Daoy (cell line): ENCODE data around the gene HSPA1A. TPM values are rescaled to one million over a fixed set of nuclear protein-coding genes. Genes with fewer than 3 reads are reported as not detected.

Experiments
- DNase-seq: peaks from one replicate; pipeline ENCODE4 v3.0.0-alpha.2; 2015; ENCODE audit warnings: low read depth
- total RNA-seq: library from RNA; depleted of rRNA; stranded (reverse); fragments of >200 nt; shearing (Covaris generic); gene quantifications from 2 replicates; pipeline ENCODE4 v1.2.3, GENCODE V29; 2014; rRNA removed

The HSPA1A gene
- 148 and 171 TPM in 2 replicates for total RNA-seq

- peak; percentile 98 for DNase-seq
These were observed at the start of gene HSPA1A, which contains the start of gene HSPA1L for GRCh38 chr6:31815025-31815838. Gene HSPA1A, plus strand, starts transcription at chr6:31815543. Its CDS starts 214 bp downstream, at chr6:31815757. Gene HSPA1L, minus strand, starts transcription at chr6:31815283. Its CDS starts 3,311 bp downstream, at chr6:31811972.

DNA sequence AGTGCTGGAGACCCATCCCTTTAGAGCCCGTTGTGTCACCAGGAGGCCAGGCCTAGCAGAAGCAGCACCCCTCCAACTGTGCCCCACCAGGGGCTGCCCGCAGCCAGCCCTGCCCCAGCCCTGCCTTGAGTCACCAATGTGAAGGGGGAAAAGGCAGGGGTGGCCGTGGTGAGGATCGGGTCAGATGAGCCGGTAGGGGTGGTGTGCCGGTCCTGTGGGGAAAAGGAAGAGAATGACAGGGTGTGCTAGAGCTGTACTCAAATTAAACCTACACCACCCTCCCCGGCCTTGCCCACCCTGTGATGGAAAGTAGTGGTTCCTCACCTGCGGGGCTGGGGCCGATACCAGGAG, 49.8 kb upstream of the HSPA1A start:
- DNase-seq = no peak

DNA sequence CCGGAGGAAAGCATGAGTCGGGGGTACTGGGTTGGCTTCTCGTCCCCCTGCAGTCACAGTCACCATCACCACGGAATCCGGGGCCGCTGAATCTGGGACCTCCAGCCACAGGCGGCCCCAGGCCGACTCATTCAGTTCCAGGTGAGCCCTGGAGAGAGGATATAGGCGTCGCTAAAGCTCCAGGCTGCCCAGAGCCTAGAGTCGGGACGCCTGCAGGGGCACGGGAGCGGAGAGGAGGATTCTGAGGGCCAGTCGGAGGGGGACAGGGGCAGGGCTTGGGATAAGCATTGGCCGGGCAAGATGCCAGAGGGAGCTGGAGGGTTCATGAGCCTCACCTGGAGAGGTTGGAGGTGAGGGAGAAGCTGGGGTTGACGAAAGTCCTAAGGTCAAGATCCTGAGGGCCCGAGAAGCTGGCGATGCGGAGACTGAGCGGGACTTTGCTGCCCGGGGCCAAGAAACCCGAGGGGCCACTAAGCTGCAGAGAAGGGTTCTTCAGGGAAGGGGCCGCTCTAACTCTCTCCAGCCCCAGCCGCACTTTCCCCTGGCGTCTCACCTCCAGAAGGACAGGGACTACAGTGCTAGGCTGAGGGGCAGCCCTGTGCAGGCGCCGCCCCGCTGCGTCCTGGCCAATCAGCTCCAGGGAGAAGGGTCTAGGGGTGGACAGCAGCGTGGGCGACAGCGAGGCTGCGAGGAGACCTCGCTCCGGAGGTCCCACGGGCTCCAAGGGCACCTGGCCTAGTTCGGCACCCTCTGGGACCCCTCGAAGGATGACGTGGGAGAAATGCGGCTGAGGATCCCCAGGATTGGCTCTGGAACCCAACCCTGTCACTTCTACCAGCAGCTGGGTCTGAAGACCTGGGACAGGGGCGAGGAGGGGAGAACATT, 49.2 kb upstream of the HSPA1A start:
- DNase-seq = no peak

GRCh38 chr6:31767096-31767645, 48.2 kb upstream of the HSPA1A start:
- no peak for DNase-seq

- no peak for DNase-seq
These were observed 46.7 kb upstream of the HSPA1A start for GRCh38 chr6:31768363-31769257.

DNA sequence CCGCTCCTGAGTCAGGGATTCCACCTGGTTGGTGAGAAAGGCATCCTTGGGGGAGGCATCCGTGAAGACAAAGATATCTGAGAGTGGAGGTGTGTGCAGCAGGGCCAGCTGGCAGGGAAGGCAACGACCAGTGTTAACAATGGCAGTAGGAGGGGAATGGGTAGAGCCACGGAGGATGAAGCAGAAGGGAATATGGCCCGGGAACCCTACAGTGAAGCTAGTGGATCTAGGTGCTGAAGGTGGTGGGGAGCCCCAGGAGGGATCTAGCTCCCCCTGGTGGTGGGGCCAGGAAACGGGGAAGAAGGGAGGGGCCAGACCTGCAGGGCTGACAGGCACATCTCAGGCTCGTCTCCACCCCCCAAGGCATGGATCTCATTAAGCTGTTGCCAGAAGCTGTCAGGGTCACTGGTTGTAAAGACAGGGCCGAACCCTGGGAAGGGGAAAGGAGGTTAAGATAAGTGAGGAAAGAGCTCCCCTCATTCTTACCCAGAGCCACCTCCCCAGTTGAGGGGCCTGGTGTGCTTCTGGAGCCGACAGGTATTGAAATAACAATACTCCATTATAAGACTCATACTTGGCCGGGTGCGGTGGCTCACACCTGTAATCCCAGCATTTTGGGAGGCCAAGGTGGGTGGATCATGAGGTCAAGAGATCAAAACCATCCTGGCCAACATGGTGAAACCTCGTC, 45.5 kb upstream of the HSPA1A start:
- peak; percentile 78 for DNase-seq

- no peak for DNase-seq
These were observed 44.5 kb upstream of the HSPA1A start for GRCh38 chr6:31770860-31771259.

GRCh38 chr6:31771992-31772358, 43.4 kb upstream of the HSPA1A start:
- DNase-seq = peak; percentile 51

DNA sequence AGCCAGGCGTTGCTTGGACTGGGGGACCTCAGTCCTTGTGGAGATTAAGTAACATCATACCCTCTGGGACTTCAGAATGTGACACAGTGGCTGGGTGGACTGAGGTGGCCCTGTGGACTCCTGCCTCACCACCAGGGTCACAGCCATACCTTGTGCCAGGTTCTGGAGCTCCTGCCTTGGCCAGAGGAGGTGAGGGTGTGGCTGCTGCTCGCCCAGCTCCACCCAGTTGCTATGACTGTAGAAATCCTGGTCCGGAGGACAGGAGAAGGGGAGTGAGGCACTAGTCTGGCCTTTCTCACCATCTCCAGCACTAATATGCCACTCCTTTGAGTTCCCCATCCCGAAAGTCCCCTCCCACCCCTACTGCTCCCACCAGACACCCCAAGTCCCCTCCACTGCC, 40.2 kb upstream of the HSPA1A start:
- no peak for DNase-seq

- no peak for DNase-seq
These were observed 39.5 kb upstream of the HSPA1A start for GRCh38 chr6:31775633-31776484.

DNA sequence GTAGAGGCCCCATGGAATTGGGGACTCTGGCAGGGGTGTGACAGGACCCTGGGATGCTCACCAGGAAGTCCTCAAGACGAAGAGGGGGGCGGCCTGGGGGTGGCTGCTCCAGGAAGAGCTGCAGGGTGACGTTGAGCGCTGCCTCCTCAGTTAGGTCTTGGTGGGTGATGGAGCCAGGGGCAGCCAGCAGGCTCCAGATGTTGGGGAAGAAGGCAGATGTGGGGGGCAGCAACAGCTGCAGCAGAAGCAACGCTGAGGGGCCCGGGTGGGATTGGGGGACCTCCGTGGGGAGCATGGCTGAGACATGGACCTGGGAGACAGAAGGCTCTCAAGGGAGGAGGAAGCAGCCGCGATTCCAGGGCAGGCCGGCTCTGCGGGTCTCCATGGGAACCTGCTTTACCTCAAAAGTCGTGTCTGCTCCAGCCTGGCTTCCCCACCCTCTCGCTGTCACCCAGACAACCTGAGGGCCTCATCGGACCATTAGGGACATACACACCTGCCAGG, 38.8 kb upstream of the HSPA1A start:
- no peak for DNase-seq

DNA sequence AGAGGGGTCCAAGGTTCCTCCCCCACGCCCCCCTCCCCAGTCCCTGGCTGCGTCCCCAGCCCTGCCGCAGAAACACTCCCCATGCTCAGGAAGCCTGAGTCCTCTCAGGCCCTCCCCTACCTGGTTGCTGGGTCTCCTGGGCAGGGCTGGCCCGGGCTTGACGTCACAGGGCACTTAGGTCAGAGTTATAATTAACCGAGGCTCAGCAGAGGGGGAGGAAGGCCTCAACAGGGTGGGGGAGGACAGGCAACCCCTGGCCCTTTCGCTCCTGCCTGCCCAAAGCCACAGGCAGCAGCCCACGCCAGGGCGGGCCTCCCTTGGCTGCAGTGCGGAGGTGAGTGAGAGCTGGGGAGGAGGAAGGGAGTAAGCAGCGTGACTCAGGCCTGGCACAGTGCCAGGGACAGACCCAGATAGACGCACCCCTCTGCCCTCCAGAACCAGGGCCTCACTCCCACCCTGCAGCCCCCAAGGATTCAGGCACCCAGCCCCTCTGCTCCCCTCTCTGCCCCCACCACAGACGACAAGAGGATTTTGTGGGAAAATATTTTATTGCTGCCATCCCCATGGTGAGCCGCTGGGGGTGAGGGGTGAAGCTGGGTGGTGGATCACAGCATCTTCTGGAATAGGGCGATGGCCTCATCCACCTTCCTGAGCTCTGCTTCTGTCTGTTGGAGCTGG, 38.2 kb upstream of the HSPA1A start, which contains the start of gene VWA7:
Gene VWA7, minus strand, starts transcription at position 340 of the 678 bp plus-strand sequence. CDS start 549 bp downstream, outside the sequence.
- peak; percentile 96 for DNase-seq

DNA sequence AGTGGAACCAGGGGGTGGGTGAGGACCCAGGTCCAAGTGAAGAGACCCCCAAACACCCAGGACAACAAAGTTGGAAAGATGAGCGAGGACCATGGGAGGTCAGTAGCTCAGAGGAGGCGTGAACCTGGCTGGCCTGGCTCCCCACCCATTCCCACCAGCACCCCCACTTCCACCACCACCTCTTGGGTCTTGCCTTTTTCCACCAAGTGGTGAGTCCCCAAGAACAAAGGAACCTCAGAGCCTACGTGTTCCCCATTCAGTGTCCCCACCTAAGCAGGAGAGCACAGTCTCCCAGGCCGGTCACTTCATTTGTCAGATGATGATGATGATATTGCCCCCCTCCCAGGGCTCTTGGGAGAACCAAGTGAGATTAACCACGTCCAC, 37.7 kb upstream of the HSPA1A start:
- DNase-seq = no peak

DNA sequence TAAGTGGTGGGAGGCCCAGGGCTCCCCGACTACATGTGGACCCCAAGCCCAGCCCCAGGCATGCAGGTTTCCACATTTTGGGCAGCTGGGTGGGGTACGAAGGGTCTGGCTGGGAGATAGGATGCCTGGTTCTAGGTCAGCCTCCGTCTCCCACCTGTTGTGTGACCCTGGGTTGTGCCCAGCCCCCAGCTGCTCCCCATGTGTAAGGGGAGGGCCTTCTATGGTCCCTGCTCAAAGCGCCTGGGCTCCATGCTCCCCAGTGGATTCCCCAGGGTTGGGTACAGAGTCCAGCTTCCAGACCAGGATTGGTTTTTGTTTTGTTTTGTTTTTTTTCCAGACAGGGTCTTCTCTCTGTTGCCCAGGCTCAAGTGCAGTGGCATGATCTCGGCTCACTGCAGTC, 37.1 kb upstream of the HSPA1A start:
- no peak for DNase-seq

- DNase-seq = no peak
These were observed 36.1 kb upstream of the HSPA1A start for GRCh38 chr6:31778999-31779885.

DNA sequence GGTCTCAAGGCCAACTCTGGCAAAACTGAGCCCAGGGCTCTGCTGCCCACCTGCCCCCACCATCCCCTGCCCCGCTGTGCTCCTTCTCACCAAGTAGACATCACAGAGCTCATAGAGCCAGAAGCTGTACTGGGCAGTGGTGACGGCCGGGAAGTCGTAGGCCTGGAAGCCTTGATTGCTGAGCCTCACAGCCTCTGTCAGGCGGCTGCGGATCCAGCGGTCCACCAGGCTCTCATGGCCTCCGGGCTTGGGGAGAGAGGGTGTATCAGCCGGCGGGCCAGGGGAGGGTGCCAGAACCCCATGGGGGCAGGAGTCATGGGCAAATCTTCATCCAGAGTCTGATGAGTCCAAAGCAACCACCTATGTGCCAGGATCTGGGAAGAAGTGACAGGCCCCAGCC, 35.4 kb upstream of the HSPA1A start:
- DNase-seq = no peak

DNA sequence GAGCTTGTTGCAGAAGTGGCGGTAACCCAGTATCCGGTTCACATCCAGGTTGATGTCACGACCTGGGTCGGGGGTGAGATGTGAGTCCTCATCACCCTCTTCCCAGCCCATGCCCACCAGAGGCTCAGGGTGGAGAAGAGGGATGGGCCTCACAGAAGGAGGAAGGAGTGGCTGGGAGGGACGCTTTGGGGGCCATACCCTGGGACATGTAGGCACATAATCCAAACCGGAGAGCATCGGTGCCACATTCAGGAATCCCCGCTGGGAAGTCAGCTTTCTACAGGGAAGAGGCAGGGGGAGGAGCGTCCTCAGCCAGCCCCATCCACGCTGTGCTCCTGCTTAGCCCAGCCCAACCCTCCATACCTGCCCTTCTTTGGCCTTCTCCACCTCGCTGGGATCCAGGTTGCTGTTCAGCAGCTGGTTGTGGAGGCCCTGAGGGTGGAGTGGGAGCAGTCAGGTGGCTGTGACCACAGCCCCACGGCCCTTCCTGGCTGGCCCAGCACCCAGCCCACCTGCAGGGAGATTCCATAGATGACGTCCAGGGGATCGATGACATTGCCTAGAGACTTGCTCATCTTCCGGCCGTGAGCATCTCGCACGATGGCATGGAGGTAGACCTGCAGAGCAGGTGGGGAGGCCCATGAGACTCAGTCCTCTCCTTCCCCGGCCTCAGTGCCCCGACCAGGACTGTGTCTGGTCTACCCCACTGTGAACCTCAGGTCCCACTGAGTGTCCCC, 34.7 kb upstream of the HSPA1A start:
- no peak for DNase-seq
